ENCODE measurements around the gene SDCBP2.

The SDCBP2 gene

GRCh38 chr20:1310071-1310470, 18.9 kb downstream of the SDCBP2 start:
- no peak for DNase-seq

- DNase-seq, result no peak
Measured at GRCh38 chr20:1309439-1309847, 19.5 kb downstream of the SDCBP2 start.

GRCh38 chr20:1308702-1309095, 20.2 kb downstream of the SDCBP2 start:
- DNase-seq, result no peak

GRCh38 chr20:1308067-1308701, 20.8 kb downstream of the SDCBP2 start:
- no peak for DNase-seq

GRCh38 chr20:1307571-1307971, 21.4 kb downstream of the SDCBP2 start:
- no peak for DNase-seq

- DNase-seq, result no peak
Measured at GRCh38 chr20:1307171-1307570, 21.8 kb downstream of the SDCBP2 start.

GRCh38 chr20:1306316-1307135, 22.4 kb downstream of the SDCBP2 start:
- no peak for DNase-seq

- no peak for DNase-seq
Measured at GRCh38 chr20:1305712-1306111, 23.2 kb downstream of the SDCBP2 start.

- no peak for DNase-seq
Measured at GRCh38 chr20:1304710-1305515, 24.0 kb downstream of the SDCBP2 start.

- no peak for DNase-seq
Measured at GRCh38 chr20:1302685-1303541, 26.0 kb downstream of the SDCBP2 start.

GRCh38 chr20:1301031-1301529, 27.9 kb downstream of the SDCBP2 start:
- DNase-seq, result no peak

GRCh38 chr20:1300083-1300840, 28.7 kb downstream of the SDCBP2 start:
- no peak for DNase-seq

- DNase-seq, result no peak
Measured at GRCh38 chr20:1299522-1299921, 29.4 kb downstream of the SDCBP2 start.

GRCh38 chr20:1298888-1299511, 29.9 kb downstream of the SDCBP2 start:
- DNase-seq, result no peak

- no peak for DNase-seq
Measured at GRCh38 chr20:1298166-1298565, 30.8 kb downstream of the SDCBP2 start.

- no peak for DNase-seq
Measured at GRCh38 chr20:1297486-1297885, 31.5 kb downstream of the SDCBP2 start.

- no peak for DNase-seq
Measured at GRCh38 chr20:1296922-1297321, 32.0 kb downstream of the SDCBP2 start.

GRCh38 chr20:1296117-1296610, 32.8 kb downstream of the SDCBP2 start:
- DNase-seq, result no peak

GRCh38 chr20:1295276-1295930, 33.5 kb downstream of the SDCBP2 start:
- no peak for DNase-seq

- DNase-seq, result no peak
Measured at GRCh38 chr20:1294497-1294896, 34.4 kb downstream of the SDCBP2 start.
